H1 (cell line): ENCODE data around the gene ZNF442. TPM values are rescaled to one million over a fixed set of nuclear protein-coding genes. Genes with fewer than 3 reads are reported as not detected.
A peak's percentile ranks its signal among the peaks of the same experiment; 100 is the strongest.
"Not testable (repeated sequence)": the region's sequence is repeated elsewhere in the genome, so short reads cannot be mapped to it uniquely, and the experiment has no call there.

Experiments
- CTCF ChIA-PET: fragments of 300-600 bp; sonication (Branson Sonifier 250); formaldehyde crosslinking; loops from one replicate; lab custom pipeline; 2021; ENCODE audit not compliant: partially characterized antibody; lab: Charles Lee
- POLR2A ChIA-PET: fragments of 300-600 bp; sonication (Branson Sonifier 250); formaldehyde crosslinking; loops from one replicate; lab custom pipeline; 2021; ENCODE audit warnings: inconsistent platforms; ENCODE audit not compliant: partially characterized antibody; lab: Charles Lee
- DNase-seq, 2 experiments: peaks; one replicate each; pipeline versions ENCODE4 v3.0.0 to v3.0.0-alpha.2; 2010 to 2022; ENCODE audit warnings: low spot score in 2 of 2, low read depth in 1 of 2, mixed read lengths in 1 of 2
- FAIRE-seq: peaks from 2 replicates; lab custom pipeline; 2011; peaks lifted over from hg19 to GRCh38; lab: Jason Lieb, UNC
- H2AFZ ChIP-seq: 2 replicates; pipeline ENCODE4 v1.8.1; 2012; ENCODE audit warnings: low read length, inconsistent platforms
- H2AK5ac ChIP-seq: 2 replicates; pipeline ENCODE4 v1.6.1; 2013; ENCODE audit warnings: low read depth, low read length
- H2BK120ac ChIP-seq: replicated peaks from 2 replicates; pipeline ENCODE3; 2013; ENCODE audit warnings: low read depth, low read length, inconsistent platforms
- H2BK12ac ChIP-seq: 2 replicates; pipeline ENCODE4 v1.6.1; 2013; ENCODE audit warnings: low read depth, low read length
- H2BK15ac ChIP-seq: 2 replicates; pipeline ENCODE4 v1.6.1; 2013; ENCODE audit warnings: low read length
- H2BK20ac ChIP-seq: 2 replicates; pipeline ENCODE4 v1.6.1; 2013; ENCODE audit warnings: low read length
- H2BK5ac ChIP-seq: 2 replicates; pipeline ENCODE4 v1.6.1; 2013; ENCODE audit warnings: low read depth, low read length
- H3K14ac ChIP-seq: 2 replicates; pipeline ENCODE4 v1.6.1; 2013; ENCODE audit warnings: inconsistent platforms; ENCODE audit not compliant: insufficient read length
- H3K18ac ChIP-seq: 2 replicates; pipeline ENCODE4 v1.6.1; 2013; ENCODE audit warnings: low read length; ENCODE audit errors: extremely low read depth
- H3K23ac ChIP-seq: 2 replicates; pipeline ENCODE4 v1.6.1; 2013; ENCODE audit warnings: inconsistent platforms; ENCODE audit not compliant: insufficient read length
- H3K23me2 ChIP-seq: 2 replicates; pipeline ENCODE4 v1.6.1; 2013; ENCODE audit warnings: low read depth, low read length
- H3K27ac ChIP-seq: 2 replicates; pipeline ENCODE4 v1.6.1; 2011; ENCODE audit warnings: low read depth, low read length, inconsistent platforms
- H3K27me3 ChIP-seq, 4 experiments: replicated peaks in 1 of 4; 1 replicate in 1 of 4; 2 replicates in 3 of 4; pipeline versions ENCODE4 v1.6.1 to v1.8.1; 2011 to 2013; ENCODE audit warnings: low read length in 3 of 4, mild to moderate bottlenecking in 3 of 4, inconsistent platforms in 2 of 4, mixed read lengths in 2 of 4, moderate library complexity in 1 of 4; ENCODE audit not compliant: control insufficient read depth in 3 of 4, insufficient read depth in 3 of 4; ENCODE audit errors: extremely low read depth in 1 of 4
- H3K36me3 ChIP-seq, 4 experiments: 2 replicates each; pipeline versions ENCODE4 v1.6.1 to v1.8.1; 2011 to 2013; ENCODE audit warnings: mild to moderate bottlenecking in 4 of 4, low read length in 3 of 4, moderate library complexity in 2 of 4, control low read depth in 1 of 4, inconsistent platforms in 1 of 4; ENCODE audit not compliant: insufficient read depth in 4 of 4, control insufficient read depth in 2 of 4
- H3K4ac ChIP-seq: replicated peaks from 2 replicates; pipeline ENCODE3; 2013; ENCODE audit warnings: low read length, low read depth, mixed read lengths, inconsistent platforms; ENCODE audit not compliant: insufficient read length
- H3K4me1 ChIP-seq, 4 experiments: replicated peaks in 1 of 4; 1 replicate in 1 of 4; 2 replicates in 3 of 4; pipeline versions ENCODE4 v1.6.1 to v1.8.1; 2011 to 2013; ENCODE audit warnings: low read length in 3 of 4, inconsistent platforms in 2 of 4, mixed read lengths in 1 of 4; ENCODE audit not compliant: insufficient read depth in 4 of 4, control insufficient read depth in 3 of 4
- H3K4me2 ChIP-seq, 2 experiments: 2 replicates each; pipeline versions ENCODE4 v1.6.1 to v1.8.1; 2011 to 2013; ENCODE audit warnings: low read depth in 2 of 2, low read length in 2 of 2, control low read depth in 1 of 2, inconsistent platforms in 1 of 2, mild to moderate bottlenecking in 1 of 2; ENCODE audit not compliant: insufficient read depth in 1 of 2
- H3K4me3 ChIP-seq, 4 experiments: fragments of 200-600, 300-600 bp in 1 of 4; sonication (generic), shearing (Covaris generic), sonication (Bioruptor Twin) in 1 of 4; 2 replicates each; pipeline versions ENCODE4 v1.5.1 to v1.8.1; 2011 to 2016; ENCODE audit warnings: low read length in 4 of 4, low read depth in 3 of 4, control low read depth in 2 of 4, inconsistent platforms in 2 of 4, mild to moderate bottlenecking in 2 of 4, mixed read lengths in 1 of 4, moderate library complexity in 1 of 4; ENCODE audit not compliant: insufficient read depth in 2 of 4; ENCODE audit errors: extremely low read depth in 1 of 4
- H3K56ac ChIP-seq: replicated peaks from 2 replicates; pipeline ENCODE3; 2013; ENCODE audit warnings: low read depth, mild to moderate bottlenecking, mixed read lengths, low read length, inconsistent platforms; ENCODE audit not compliant: insufficient read length
- H3K79me1 ChIP-seq: 2 replicates; pipeline ENCODE4 v1.6.1; 2013; ENCODE audit warnings: low read depth, low read length, control low read depth
- H3K79me2 ChIP-seq, 2 experiments: 2 replicates each; pipeline versions ENCODE4 v1.6.1 to v1.8.1; 2012 to 2013; ENCODE audit warnings: low read length in 2 of 2, mild to moderate bottlenecking in 2 of 2, inconsistent platforms in 1 of 2; ENCODE audit not compliant: insufficient read depth in 2 of 2, control insufficient read depth in 1 of 2
- H3K9ac ChIP-seq, 4 experiments: replicated peaks in 1 of 4; 1 replicate in 1 of 4; 2 replicates in 3 of 4; pipeline versions ENCODE4 v1.6.1 to v1.8.1; 2011 to 2013; ENCODE audit warnings: low read depth in 3 of 4, low read length in 3 of 4, control low read depth in 2 of 4, mild to moderate bottlenecking in 2 of 4, moderate library complexity in 2 of 4, inconsistent platforms in 1 of 4; ENCODE audit errors: extremely low read depth in 1 of 4
- H3K9me3 ChIP-seq, 2 experiments: 2 replicates each; pipeline versions ENCODE4 v1.6.1 to v1.8.1; 2012 to 2013; ENCODE audit warnings: mild to moderate bottlenecking in 2 of 2, moderate library complexity in 2 of 2, control low read depth in 1 of 2, inconsistent platforms in 1 of 2, low read depth in 1 of 2, low read length in 1 of 2, mixed read lengths in 1 of 2; ENCODE audit not compliant: insufficient read depth in 2 of 2
- H4K20me1 ChIP-seq, 2 experiments: replicated peaks in 1 of 2; 2 replicates each; pipeline versions ENCODE3 to v1.8.1; 2011 to 2013; ENCODE audit warnings: inconsistent platforms in 2 of 2, low read length in 2 of 2, mild to moderate bottlenecking in 1 of 2; ENCODE audit not compliant: insufficient read depth in 2 of 2, control insufficient read depth in 1 of 2
- H4K5ac ChIP-seq: 2 replicates; pipeline ENCODE4 v1.6.1; 2013; ENCODE audit warnings: low read length, low read depth, mixed read lengths, inconsistent platforms; ENCODE audit not compliant: insufficient read length
- H4K8ac ChIP-seq: 2 replicates; pipeline ENCODE4 v1.8.0; 2013; ENCODE audit warnings: mild to moderate bottlenecking, moderate library complexity, low read length, inconsistent platforms; ENCODE audit not compliant: insufficient read depth; ENCODE audit errors: extremely low read depth
- H4K91ac ChIP-seq: replicated peaks from 2 replicates; pipeline ENCODE3; 2013; ENCODE audit warnings: low read length, mixed read lengths, inconsistent platforms; ENCODE audit not compliant: insufficient read length
- TBP ChIP-seq: IDR thresholded peaks from 2 replicates; pipeline ENCODE4 v1.6.1; 2011; ENCODE audit warnings: low read depth, low read length, improper control_type of control experiment
- WGBS, 2 experiments: shearing (Covaris generic) in 1 of 2; methylation state at CpG; one replicate each; pipeline versions ENCODE4 v1.1.6 to v1.1.7; 2013 to 2015; ENCODE audit warnings: low lambda C conversion rate in 2 of 2, mixed read lengths in 2 of 2, inconsistent platforms in 1 of 2, low coverage in 1 of 2, missing lambda C conversion rate in 1 of 2; ENCODE audit not compliant: insufficient replicate concordance in 2 of 2, insufficient coverage in 1 of 2, insufficient read length in 1 of 2; ENCODE audit errors: extremely low coverage in 1 of 2, missing lambda C conversion rate in 1 of 2; 5-methylcytosine and 5-hydroxymethylcytosine counted together
- polyA plus RNA-seq, 7 experiments: library from polyadenylated mRNA; depleted of rRNA in 3 of 7; stranded (reverse) in 5 of 7; unstranded in 2 of 7; fragments of >200 nt in 5 of 7; fragments of 200-250 nt in 2 of 7; gene quantifications; 1 replicate in 5 of 7; 2 replicates in 1 of 7; 4 replicates in 1 of 7; pipeline versions ENCODE4 v1.2.1 to v1.2.3, GENCODE V29; 2011 to 2013; ENCODE audit warnings: missing spikeins in 2 of 7, mixed read lengths in 2 of 7
- total RNA-seq: library from RNA; stranded (reverse); fragmentation: NEBNext Ultra II Directional; extraction: Animal tissue kit (Norgen Biotek cat#: 25700); gene quantifications from 2 replicates; pipeline ENCODE4 v1.2.1, GENCODE V29; 2021

The ZNF442 gene
- total and polyA plus RNA-seq, 2 of the 8 experiments (the other 6 are each of a cell fraction or from before 2014, with no cell fraction given), result 0.60 to 2.4 TPM

DNA sequence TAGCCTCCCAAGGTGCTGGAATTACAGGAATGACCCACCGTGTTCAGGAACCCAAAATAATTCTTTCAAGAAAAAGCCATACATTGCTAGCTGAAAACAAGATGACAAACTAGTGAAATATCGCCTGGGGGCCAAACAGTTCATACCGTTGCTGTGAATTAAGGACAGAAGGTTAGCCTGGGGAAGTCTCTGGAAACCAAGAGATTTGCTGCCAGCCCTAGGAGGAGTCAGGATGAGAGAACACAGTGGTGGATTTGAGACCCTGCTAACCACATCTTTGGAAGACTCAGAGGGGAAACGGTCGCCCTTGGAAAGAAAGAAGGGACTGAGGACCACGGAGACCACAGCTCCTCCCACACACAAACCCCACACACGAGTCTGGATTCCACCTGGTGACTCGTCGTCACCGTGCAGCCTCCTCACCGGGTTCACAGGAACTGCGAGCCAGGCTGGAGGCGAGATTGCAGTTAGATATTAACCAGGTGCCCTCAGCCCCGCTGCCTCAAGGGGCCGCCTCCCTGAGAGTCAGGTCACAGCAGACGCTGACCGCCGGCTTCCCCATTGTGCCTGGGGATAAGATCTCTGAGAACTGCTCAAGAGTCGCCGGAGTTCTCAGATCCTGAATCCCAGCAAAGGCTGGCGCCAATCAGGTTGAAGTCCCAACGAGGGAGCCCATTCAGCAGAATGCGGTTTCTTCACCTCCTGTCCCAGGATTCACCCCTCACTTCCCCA lies 34.6 kb upstream of the ZNF442 start:
- WGBS, 2 experiments, result 9% methylated on average over 19 of the region's 23 CpGs; no CpG with 5 or more reads in 1 of the 2 experiments
- not testable (repeated sequence) for H2BK12ac ChIP-seq, H3K4me1 ChIP-seq, H3K23ac ChIP-seq, H3K27ac ChIP-seq, H3K9me3 ChIP-seq, H3K23me2 ChIP-seq, H2AK5ac ChIP-seq, H2BK5ac ChIP-seq, H3K36me3 ChIP-seq, H3K14ac ChIP-seq, H3K79me2 ChIP-seq, H3K56ac ChIP-seq, H2BK120ac ChIP-seq, H3K27me3 ChIP-seq, DNase-seq, FAIRE-seq, H2BK15ac ChIP-seq, H2BK20ac ChIP-seq, H3K79me1 ChIP-seq, H4K5ac ChIP-seq, H3K18ac ChIP-seq, H4K91ac ChIP-seq, H3K4ac ChIP-seq, H4K8ac ChIP-seq, H4K20me1 ChIP-seq
- peak overlapping the region in 2 of 4 experiments; percentile 27 to 75; a peak in 3 of 7 replicates for H3K9ac ChIP-seq
- H2AFZ ChIP-seq, result peak overlapping the region; percentile 95; the same call in 1 of the 2 replicates
- TF ChIP-seq TBP, result peak; percentile 61; the same call in 1 of the 2 replicates
- ChIA-PET POLR2A (interaction anchor here (1.3 to 2.0 kb wide), 2 partner anchors 35 to 96 kb away, joined by 6 read pairs; partner anchors contain the start of gene ZNF442), CTCF (interaction anchor here (1.7 to 1.9 kb wide), 2 partner anchors 21 to 30 kb away, joined by 4 to 6 read pairs; no protein-coding TSS in a partner anchor)
- peak overlapping the region; percentile 72 to 80 (median 76) for H3K4me3 ChIP-seq
- peak overlapping the region; percentile 79 to 97 for H3K4me2 ChIP-seq
